Esophagus (tissue), 2 donors: ENCODE results near the gene EGFL8. TPM values are rescaled to one million over a fixed set of nuclear protein-coding genes. Genes with fewer than 3 reads are reported as not detected.

ENCODE experiments used
- H3K27ac ChIP-seq, 2 donors: one replicate each; pipeline ENCODE4 v1.5.1; 2013; ENCODE audit warnings: low read depth in 2 of 2, mild to moderate bottlenecking in 2 of 2, inconsistent platforms in 1 of 2, low read length in 1 of 2, moderate library complexity in 1 of 2
- H3K27me3 ChIP-seq, 2 donors: one replicate each; pipeline ENCODE4 v1.6.1; 2013; ENCODE audit warnings: low read length in 2 of 2, control low read depth in 1 of 2, mild to moderate bottlenecking in 1 of 2; ENCODE audit not compliant: insufficient read depth in 2 of 2, control insufficient read depth in 1 of 2
- H3K36me3 ChIP-seq, 2 donors: one replicate each; pipeline ENCODE4 v1.6.1; 2013; ENCODE audit warnings: low read length in 1 of 2; ENCODE audit not compliant: control insufficient read depth in 2 of 2, insufficient read depth in 2 of 2
- H3K4me1 ChIP-seq, 2 donors: one replicate each; pipeline ENCODE4 v1.6.1; 2013; ENCODE audit warnings: low read length in 1 of 2; ENCODE audit not compliant: control insufficient read depth in 2 of 2, insufficient read depth in 2 of 2
- H3K4me3 ChIP-seq, 2 donors: one replicate each; pipeline ENCODE4 v1.5.1; 2013; ENCODE audit warnings: low read length in 2 of 2, mild to moderate bottlenecking in 2 of 2, low read depth in 1 of 2, moderate library complexity in 1 of 2
- H3K9me3 ChIP-seq, 2 donors: one replicate each; pipeline ENCODE4 v1.6.1; 2013; ENCODE audit warnings: mild to moderate bottlenecking in 2 of 2, low read depth in 1 of 2, low read length in 1 of 2, moderate library complexity in 1 of 2; ENCODE audit not compliant: control insufficient read depth in 2 of 2, insufficient read depth in 1 of 2
- WGBS, 2 donors: extraction: QIAGEN DNeasy Blood & Tissue Kit; methylation state at CpG; one replicate each; pipeline ENCODE4 v1.1.7; 2013; 5-methylcytosine and 5-hydroxymethylcytosine counted together
- polyA plus RNA-seq, 2 donors: library from polyadenylated mRNA; stranded (reverse); fragments of 200-250 nt; gene quantifications; one replicate each; pipeline ENCODE4 v1.2.3, GENCODE V29; 2013
- donor health status: healthy with polysubstance abuse.
- donor health status: Bipolar disorder and iron deficiency.

The EGFL8 gene
- polyA plus RNA-seq, 2 donors, result 18.5 to 27.7 TPM

- peaks cover 2 to 6% of the 10 kb centered on the region in 2 donors for H3K4me1 ChIP-seq
- peaks cover 0 to 8% of the 10 kb centered on the region in 2 donors for H3K36me3 ChIP-seq
- peak overlapping the region; percentile 81 to 89 for H3K4me3 ChIP-seq
- H3K27me3 ChIP-seq, result no peaks in the 10 kb centered on the region
- WGBS, 2 donors, result 10 to 14% methylated on average over 2 of the region's 2 CpGs
- peak overlapping the region; percentile 79 to 91 for H3K27ac ChIP-seq
- H3K9me3 ChIP-seq, result no peaks in the 10 kb centered on the region
Measured at GRCh38 chr6:32175322-32175710, 10.9 kb downstream of the EGFL8 start.

- H3K4me1 ChIP-seq, result peaks cover 2 to 6% of the 10 kb centered on the region in 2 donors
- H3K4me3 ChIP-seq, result peak within 1 kb of the TSS; percentile 81 to 89
- WGBS, 2 donors, result 0 to 1% methylated on average over 19 to 27 of the region's 27 CpGs
Measured at GRCh38 chr6:32175711-32176475, 11.5 kb downstream of the EGFL8 start, which contains the start of gene AGPAT1. Gene AGPAT1 (minus strand): TSS chr6:32176084. CDS start chr6:32171496, 4,588 bp downstream.

GRCh38 chr6:32176476-32177182, 12.2 kb downstream of the EGFL8 start:
- Histone ChIP-seq H3K4me1 (peaks cover 2 to 10% of the 10 kb centered on the region in 2 donors), H3K36me3 (no peaks in the 10 kb centered on the region), H3K4me3 (peak overlapping the region; percentile 64 to 89), H3K9me3 (no peaks in the 10 kb centered on the region), H3K27ac (peak overlapping the region; percentile 88 to 97), H3K27me3 (no peaks in the 10 kb centered on the region)
- 9 to 15% methylated on average over 5 of the region's 5 CpGs for WGBS, 2 donors

More at GRCh38 chr6:32175711-32176475, 11.5 kb downstream of the EGFL8 start, which contains the start of gene AGPAT1:
- Histone ChIP-seq H3K27ac (peak within 1 kb of the TSS; percentile 88 to 97), H3K36me3 (peaks cover 0 to 5% of the 10 kb centered on the region in 2 donors), H3K9me3 (no peaks in the 10 kb centered on the region), H3K27me3 (no peaks in the 10 kb centered on the region)

- Histone ChIP-seq H3K9me3 (no peaks in the 10 kb centered on the region), H3K4me1 (peaks cover 2 to 10% of the 10 kb centered on the region in 2 donors), H3K27me3 (no peaks in the 10 kb centered on the region), H3K27ac (peak overlapping the region; percentile 88 to 97), H3K36me3 (peaks cover 0 to 2% of the 10 kb centered on the region in 2 donors), H3K4me3 (peak overlapping the region; percentile 64 to 89)
- WGBS, 2 donors, result 0 to 1% methylated on average over 20 of the region's 20 CpGs
Measured at GRCh38 chr6:32177183-32177787, 12.9 kb downstream of the EGFL8 start.

- 0 to 1% methylated on average over 33 of the region's 33 CpGs for WGBS, 2 donors
- Histone ChIP-seq H3K36me3 (peaks cover 2 to 4% of the 10 kb centered on the region in 2 donors), H3K4me3 (peak within 1 kb of the TSS; percentile 64 to 89), H3K27me3 (no peaks in the 10 kb centered on the region), H3K4me1 (peaks cover 4 to 10% of the 10 kb centered on the region in 2 donors), H3K9me3 (no peaks in the 10 kb centered on the region), H3K27ac (peak within 1 kb of the TSS; percentile 88 to 97)
Measured at GRCh38 chr6:32177788-32178546, 13.6 kb downstream of the EGFL8 start, which contains the start of gene RNF5. Gene RNF5 (plus strand): TSS chr6:32178405. CDS start chr6:32178512, 107 bp downstream.

- Histone ChIP-seq H3K4me3 (peak overlapping the region; percentile 64 to 89), H3K4me1 (peaks cover 4 to 10% of the 10 kb centered on the region in 2 donors), H3K27me3 (no peaks in the 10 kb centered on the region), H3K9me3 (no peaks in the 10 kb centered on the region), H3K27ac (peak overlapping the region; percentile 88 to 90), H3K36me3 (peaks cover 2 to 8% of the 10 kb centered on the region in 2 donors)
- 2 to 3% methylated on average over 24 of the region's 24 CpGs for WGBS, 2 donors
Measured at GRCh38 chr6:32178547-32179440, 14.4 kb downstream of the EGFL8 start.

- no peaks in the 10 kb centered on the region for H3K9me3 ChIP-seq
- peaks cover 4 to 10% of the 10 kb centered on the region in 2 donors for H3K4me1 ChIP-seq
- H3K4me3 ChIP-seq, result no peak overlapping the region
- no peak overlapping the region for H3K27ac ChIP-seq
- H3K27me3 ChIP-seq, result no peaks in the 10 kb centered on the region
- H3K36me3 ChIP-seq, result peaks cover 2 to 8% of the 10 kb centered on the region in 2 donors
- WGBS, 2 donors, result 62 to 68% methylated on average over 10 of the region's 10 CpGs
Measured at GRCh38 chr6:32179766-32180405, 15.5 kb downstream of the EGFL8 start.

- H3K9me3 ChIP-seq, result no peaks in the 10 kb centered on the region
- peak overlapping the region in 1 of 2 donors; percentile 20 for H3K27ac ChIP-seq
- no peak overlapping the region for H3K4me3 ChIP-seq
- 91 to 92% methylated on average over 15 of the region's 15 CpGs for WGBS, 2 donors
- H3K36me3 ChIP-seq, result peaks cover 2 to 8% of the 10 kb centered on the region in 2 donors
- no peaks in the 10 kb centered on the region for H3K27me3 ChIP-seq
- peaks cover 2 to 7% of the 10 kb centered on the region in 2 donors for H3K4me1 ChIP-seq
Measured at GRCh38 chr6:32181148-32181702, 16.8 kb downstream of the EGFL8 start.
